GM18508 (cell line): ENCODE results near the gene PRR22.

Experiments used
- ATAC-seq: cut with Tn5 transposase; IDR thresholded peaks from one replicate; pipeline ENCODE4 v1.9.1; 2021; ENCODE audit warnings: moderate number of reproducible peaks; ENCODE audit not compliant: insufficient read depth, unreplicated experiment

PRR22 gene

GRCh38 chr19:5784581-5785147, at the start of gene PRR22:
Gene PRR22, minus strand, starts transcription at chr19:5784746. Its CDS starts 86 bp downstream, at chr19:5784660.
- ATAC-seq, result no peak

GRCh38 chr19:5832527-5833216, 48.1 kb upstream of the PRR22 start:
- ATAC-seq, result no peak

- no peak for ATAC-seq
Measured at GRCh38 chr19:5832061-5832460, 47.5 kb upstream of the PRR22 start.

- ATAC-seq, result no peak
Measured at GRCh38 chr19:5831159-5831558, 46.6 kb upstream of the PRR22 start.

GRCh38 chr19:5829567-5830310, 45.2 kb upstream of the PRR22 start:
- ATAC-seq, result no peak

- ATAC-seq, result no peak
Measured at GRCh38 chr19:5828661-5829566, 44.4 kb upstream of the PRR22 start.

- ATAC-seq, result peak; percentile 37
Measured at GRCh38 chr19:5827891-5828660, 43.5 kb upstream of the PRR22 start.

- ATAC-seq, result no peak
Measured at GRCh38 chr19:5827342-5827890, 42.9 kb upstream of the PRR22 start.

- no peak for ATAC-seq
Measured at GRCh38 chr19:5826531-5827341, 42.2 kb upstream of the PRR22 start.

GRCh38 chr19:5825178-5825577, 40.6 kb upstream of the PRR22 start:
- ATAC-seq, result no peak

- ATAC-seq, result no peak
Measured at GRCh38 chr19:5824751-5825150, 40.2 kb upstream of the PRR22 start.

GRCh38 chr19:5823579-5824281, 39.2 kb upstream of the PRR22 start:
- ATAC-seq, result no peak

GRCh38 chr19:5822181-5822844, 37.8 kb upstream of the PRR22 start:
- no peak for ATAC-seq

GRCh38 chr19:5821521-5822180, 37.1 kb upstream of the PRR22 start:
- ATAC-seq, result no peak

GRCh38 chr19:5820785-5821184, 36.2 kb upstream of the PRR22 start:
- ATAC-seq, result no peak

GRCh38 chr19:5818594-5818993, 34.0 kb upstream of the PRR22 start:
- no peak for ATAC-seq

GRCh38 chr19:5817218-5817617, 32.7 kb upstream of the PRR22 start:
- no peak for ATAC-seq
